ENCODE data around the gene RPS29.

GRCh38 chr14:49545716-49546115 is 40.5 kb downstream of the RPS29 start:
- TF ChIP-seq CTCF (IDR thresholded peaks at IDR 0.05; ENCODE audit: poor library complexity): no peak
- no peak for TF ChIP-seq EZH2 (IDR thresholded peaks at IDR 0.05; ENCODE audit: borderline replicate concordance)
